Lower lobe of right lung (tissue), 2 donors: ENCODE results near the gene SGPL1. TPM values are rescaled to one million over a fixed set of nuclear protein-coding genes. Genes with fewer than 3 reads are reported as not detected.

Experiments
- ATAC-seq, 2 donors: fragments of 200-7000 bp; cut with Tn5 transposase; one replicate each; pipeline ENCODE4 v1.9.1; 2020 to 2022; ENCODE audit warnings: mild to moderate bottlenecking in 2 of 2, moderate library complexity in 2 of 2
- DNase-seq: peaks from one replicate; pipeline ENCODE4 v3.0.0-alpha.2; 2020
- H3K27ac ChIP-seq: fragments of 200-600 bp; one replicate; pipeline ENCODE4 v1.8.0; 2022
- H3K27me3 ChIP-seq: fragments of 200-600 bp; one replicate; pipeline ENCODE4 v1.8.0; 2022; ENCODE audit warnings: low read depth
- H3K36me3 ChIP-seq: fragments of 200-600 bp; one replicate; pipeline ENCODE4 v1.8.0; 2022; ENCODE audit warnings: mild to moderate bottlenecking
- H3K4me1 ChIP-seq: fragments of 200-600 bp; one replicate; pipeline ENCODE4 v1.8.0; 2022
- H3K4me3 ChIP-seq: fragments of 200-600 bp; one replicate; pipeline ENCODE4 v1.8.0; 2022; ENCODE audit warnings: mild to moderate bottlenecking
- H3K9me3 ChIP-seq: fragments of 200-600 bp; one replicate; pipeline ENCODE4 v1.8.0; 2022
- intact Hi-C: fragments of 100-400 bp; cut with DNase I; formaldehyde crosslinking; loops from one replicate; pipeline ENCODE4 v1.11.0; 2022
- total RNA-seq: library from RNA; stranded (reverse); fragmentation: NEBNext Ultra II Directional; extraction: Animal tissue kit (Norgen Biotek cat#: 25700); gene quantifications from one replicate; pipeline ENCODE4 v1.2.1, GENCODE V29; 2021
- TF ChIP-seq, protein P1 (sequence below): fragments of 200-600 bp; IDR thresholded peaks from one replicate; pipeline ENCODE4 v1.8.0; 2022; ENCODE audit warnings: antibody characterized with exemption, mild to moderate bottlenecking
- donor health status: DM: no; HTN: yes; CAD: no; lungs with severe emphysema.

Gene SGPL1
- total RNA-seq, 1 donor from 2014 or later = 41.2 TPM

DNA sequence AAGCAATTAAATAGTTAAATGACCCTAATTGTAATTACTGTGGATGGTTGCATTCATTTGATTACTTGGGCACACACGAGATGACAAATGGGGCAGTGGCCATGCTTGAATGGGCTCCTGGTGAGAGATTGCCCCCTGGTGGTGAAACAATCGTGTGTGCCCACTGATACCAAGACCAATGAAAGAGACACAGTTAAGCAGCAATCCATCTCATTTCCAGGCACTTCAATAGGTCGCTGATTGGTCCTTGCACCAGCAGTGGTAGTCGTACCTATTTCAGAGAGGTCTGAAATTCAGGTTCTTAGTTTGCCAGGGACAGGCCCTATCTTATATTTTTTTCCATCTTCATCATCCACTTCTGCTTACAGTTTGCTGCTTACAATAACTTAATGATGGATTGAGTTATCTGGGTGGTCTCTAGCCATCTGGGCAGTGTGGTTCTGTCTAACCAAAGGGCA is 64.4 kb downstream of the SGPL1 start:
- peaks cover 61% of the 10 kb centered on the region for H3K36me3 ChIP-seq
- TF ChIP-seq, protein P1, sequence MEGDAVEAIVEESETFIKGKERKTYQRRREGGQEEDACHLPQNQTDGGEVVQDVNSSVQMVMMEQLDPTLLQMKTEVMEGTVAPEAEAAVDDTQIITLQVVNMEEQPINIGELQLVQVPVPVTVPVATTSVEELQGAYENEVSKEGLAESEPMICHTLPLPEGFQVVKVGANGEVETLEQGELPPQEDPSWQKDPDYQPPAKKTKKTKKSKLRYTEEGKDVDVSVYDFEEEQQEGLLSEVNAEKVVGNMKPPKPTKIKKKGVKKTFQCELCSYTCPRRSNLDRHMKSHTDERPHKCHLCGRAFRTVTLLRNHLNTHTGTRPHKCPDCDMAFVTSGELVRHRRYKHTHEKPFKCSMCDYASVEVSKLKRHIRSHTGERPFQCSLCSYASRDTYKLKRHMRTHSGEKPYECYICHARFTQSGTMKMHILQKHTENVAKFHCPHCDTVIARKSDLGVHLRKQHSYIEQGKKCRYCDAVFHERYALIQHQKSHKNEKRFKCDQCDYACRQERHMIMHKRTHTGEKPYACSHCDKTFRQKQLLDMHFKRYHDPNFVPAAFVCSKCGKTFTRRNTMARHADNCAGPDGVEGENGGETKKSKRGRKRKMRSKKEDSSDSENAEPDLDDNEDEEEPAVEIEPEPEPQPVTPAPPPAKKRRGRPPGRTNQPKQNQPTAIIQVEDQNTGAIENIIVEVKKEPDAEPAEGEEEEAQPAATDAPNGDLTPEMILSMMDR = peak; percentile 92
- intact Hi-C loops = loop anchor here (10.0 kb wide), 1 partner anchor 65 kb away; the partner anchor contains the start of gene SGPL1

DNA sequence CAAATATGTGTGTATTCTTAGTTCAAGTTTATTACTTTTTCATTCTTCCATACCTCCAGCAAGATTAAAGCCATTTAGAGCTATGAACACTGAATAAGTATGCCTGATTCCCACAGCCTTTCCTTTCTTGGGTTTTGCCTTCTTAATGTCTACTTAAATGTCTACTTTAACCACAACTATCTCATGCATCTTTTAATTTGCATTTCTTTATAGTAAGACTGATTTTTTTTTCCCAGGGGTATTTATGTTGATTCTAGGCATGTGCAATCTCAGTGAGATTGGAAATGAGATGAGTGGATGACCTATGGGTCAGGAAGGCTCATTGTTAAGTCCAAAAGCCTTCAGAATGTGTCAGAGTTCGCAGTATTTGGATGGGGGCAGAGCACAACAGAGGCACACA is 69.0 kb downstream of the SGPL1 start:
- Histone ChIP-seq H3K4me3 (no peak overlapping the region), H3K27ac (no peak overlapping the region), H3K9me3 (no peaks in the 10 kb centered on the region), H3K4me1 (peaks cover 28% of the 10 kb centered on the region), H3K36me3 (peaks cover 38% of the 10 kb centered on the region), H3K27me3 (no peaks in the 10 kb centered on the region)
- no peak for DNase-seq
- no peak for ATAC-seq
- intact Hi-C loops = loop anchor here (10.0 kb wide), 1 partner anchor 70 kb away; the partner anchor contains the start of gene SGPL1
- TF ChIP-seq, protein P1 = no peak

More for the DNA sequence above, 64.4 kb downstream of the SGPL1 start:
- no peak overlapping the region for H3K27ac ChIP-seq
- ATAC-seq (peak; percentile 84 to 93), DNase-seq (peak; percentile 74)
- H3K4me3 ChIP-seq = no peak overlapping the region
- H3K9me3 ChIP-seq = no peaks in the 10 kb centered on the region
- no peaks in the 10 kb centered on the region for H3K27me3 ChIP-seq
- H3K4me1 ChIP-seq = no peaks in the 10 kb centered on the region

DNA sequence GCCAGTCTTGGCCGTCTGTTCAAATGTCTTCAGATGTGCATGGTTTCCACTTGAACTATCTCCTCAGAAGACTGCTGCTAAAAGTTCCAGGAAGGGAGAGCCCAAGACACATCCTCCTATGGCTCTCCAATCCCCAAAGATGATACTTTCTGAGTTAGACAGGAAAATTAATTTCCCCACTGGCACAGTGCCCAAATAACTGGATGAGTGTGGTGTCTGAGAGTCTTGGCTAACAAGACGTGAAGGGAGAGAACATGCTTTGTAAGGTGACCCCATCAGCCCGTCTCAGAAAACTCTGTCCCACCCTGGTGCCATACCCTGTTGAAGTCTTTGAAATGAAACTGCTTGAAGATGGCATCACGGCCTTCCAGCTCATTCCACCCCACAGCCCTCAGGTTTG is 69.7 kb downstream of the SGPL1 start:
- no peak overlapping the region for H3K4me3 ChIP-seq
- DNase-seq (no peak), ATAC-seq (no peak)
- H3K27ac ChIP-seq = no peak overlapping the region
- peaks cover 34% of the 10 kb centered on the region for H3K4me1 ChIP-seq
- intact Hi-C loops = loop anchor here (10.0 kb wide), 1 partner anchor 71 kb away; the partner anchor contains the start of gene SGPL1
- peaks cover 38% of the 10 kb centered on the region for H3K36me3 ChIP-seq
- TF ChIP-seq, protein P1 = no peak
- H3K27me3 ChIP-seq = no peaks in the 10 kb centered on the region
- H3K9me3 ChIP-seq = no peaks in the 10 kb centered on the region

DNA sequence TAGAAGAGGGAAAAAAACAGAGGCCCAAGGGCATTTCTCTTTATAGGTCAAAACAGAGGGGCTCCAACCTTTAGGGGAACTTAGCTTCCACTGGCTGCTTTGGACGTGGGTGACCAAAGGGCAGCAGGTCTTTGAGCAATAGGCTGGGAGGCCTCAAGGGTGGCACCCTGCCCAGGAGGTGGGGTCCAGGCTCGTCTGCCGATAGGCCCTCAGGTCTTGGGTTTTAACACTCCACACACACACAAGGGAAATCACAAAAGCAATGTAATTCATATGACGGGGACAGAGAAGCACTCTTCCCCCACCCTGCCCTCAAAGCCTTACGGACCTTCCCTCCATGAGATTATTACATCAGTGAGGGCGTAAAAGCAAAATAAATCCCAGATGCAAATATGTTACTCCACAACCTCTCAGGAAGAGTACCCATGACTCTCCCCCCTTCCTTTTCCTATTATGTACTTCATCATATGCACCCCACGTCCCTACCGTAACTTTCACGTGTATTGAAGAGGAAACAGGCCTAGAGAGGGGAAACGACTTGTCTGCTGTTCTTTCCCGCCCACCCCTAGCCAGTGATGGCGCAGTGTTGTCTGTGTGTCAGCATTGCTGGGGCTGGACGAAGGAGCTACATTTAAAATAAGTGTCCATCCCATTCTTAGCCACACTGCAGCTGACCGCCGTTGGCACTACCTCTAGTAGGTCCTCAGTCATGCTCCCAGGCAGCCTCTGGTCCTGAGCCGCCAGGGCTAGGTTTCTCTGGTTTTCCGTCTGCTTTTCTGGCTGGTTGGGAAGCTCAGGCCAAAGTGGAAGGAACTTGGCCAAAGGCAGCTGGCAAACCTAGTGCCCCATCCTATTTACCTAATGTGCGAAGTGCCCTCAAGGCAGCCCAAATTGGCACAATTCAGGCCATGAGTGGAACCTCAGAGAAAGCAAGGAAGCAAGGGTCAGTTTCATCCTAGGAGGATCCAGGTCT is 70.5 kb downstream of the SGPL1 start:
- no peaks in the 10 kb centered on the region for H3K27me3 ChIP-seq
- no peaks in the 10 kb centered on the region for H3K9me3 ChIP-seq
- TF ChIP-seq, protein P1 = no peak
- H3K4me1 ChIP-seq = peaks cover 35% of the 10 kb centered on the region
- H3K27ac ChIP-seq = no peak overlapping the region
- ATAC-seq (no peak), DNase-seq (no peak)
- intact Hi-C loops = loop anchor here (10.0 kb wide), 1 partner anchor 71 kb away; the partner anchor contains the start of gene SGPL1
- peaks cover 38% of the 10 kb centered on the region for H3K36me3 ChIP-seq
- H3K4me3 ChIP-seq = no peak overlapping the region

DNA sequence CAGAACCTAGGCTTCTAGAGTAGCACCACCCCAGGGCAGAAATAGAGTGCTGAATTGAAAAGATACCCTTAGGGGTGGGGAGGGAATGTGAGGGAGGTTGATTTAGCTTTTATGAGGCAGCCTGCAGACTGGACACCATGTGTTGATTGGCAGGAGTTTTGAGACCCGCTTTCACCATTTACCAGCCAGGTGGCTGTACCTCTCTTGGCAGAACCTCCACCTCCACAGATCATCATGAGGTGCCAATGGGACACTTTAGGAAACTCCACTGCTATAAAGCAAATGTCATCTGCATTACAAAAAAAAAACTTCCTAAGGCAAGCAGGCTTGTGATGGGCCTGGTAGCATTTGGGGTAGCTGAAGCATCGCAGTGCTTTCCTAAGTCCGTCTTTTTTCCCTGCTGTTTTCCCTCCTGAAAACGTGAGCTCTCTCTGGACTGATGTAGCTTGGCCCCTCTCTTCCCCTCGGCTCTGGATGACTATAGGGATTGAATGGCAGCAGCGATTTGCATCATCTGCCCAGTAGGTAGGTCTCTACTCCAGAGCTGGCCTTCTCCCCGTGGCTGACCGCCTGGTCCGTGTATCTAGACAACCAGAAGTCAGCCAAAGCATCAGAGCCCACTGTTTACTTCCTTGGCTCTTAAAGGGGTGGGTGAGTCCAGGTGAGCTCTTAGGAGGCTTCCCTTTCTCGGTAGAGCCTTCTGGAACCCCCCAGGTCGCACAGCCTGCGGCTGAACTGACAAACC is 71.3 kb downstream of the SGPL1 start:
- H3K27me3 ChIP-seq = no peaks in the 10 kb centered on the region
- peaks cover 35% of the 10 kb centered on the region for H3K4me1 ChIP-seq
- peaks cover 36% of the 10 kb centered on the region for H3K36me3 ChIP-seq
- peak overlapping the region; percentile 88 for H3K4me3 ChIP-seq
- no peak for ATAC-seq
- H3K27ac ChIP-seq = peak overlapping the region; percentile 88
- TF ChIP-seq, protein P1 = no peak
- no peaks in the 10 kb centered on the region for H3K9me3 ChIP-seq
- DNase-seq = no peak
- intact Hi-C loops = loop anchor here (10.0 kb wide), 1 partner anchor 72 kb away; the partner anchor contains the start of gene SGPL1
